Kidney (tissue), 14 donors: ENCODE data around the gene EIF6. TPM values are rescaled to one million over a fixed set of nuclear protein-coding genes. Genes with fewer than 3 reads are reported as not detected.
"Not testable (repeated sequence)": the region's sequence is repeated elsewhere in the genome, so short reads cannot be mapped to it uniquely, and the experiment has no call there.

ENCODE experiments used
- DNase-seq, 5 donors: peaks; one replicate each; pipeline ENCODE4 v3.0.0-alpha.2; 2013 to 2020
- FAIRE-seq: peaks from 2 replicates; lab custom pipeline; 2012; peaks lifted over from hg19 to GRCh38; lab: Jason Lieb, UNC
- H3K27ac ChIP-seq, 2 donors: one replicate each; pipeline ENCODE4 v1.7.0; 2013; ENCODE audit warnings: low read depth in 2 of 2, low read length in 2 of 2, inconsistent platforms in 1 of 2
- H3K27me3 ChIP-seq: one replicate; pipeline ENCODE4 v1.7.1; 2013; ENCODE audit warnings: low read length, inconsistent platforms; ENCODE audit not compliant: control insufficient read depth, insufficient read depth
- H3K36me3 ChIP-seq, 3 donors: one replicate each; pipeline versions ENCODE4 v1.7.0 to v1.7.1; 2013; ENCODE audit warnings: low read length in 3 of 3, control low read depth in 1 of 3, inconsistent platforms in 1 of 3; ENCODE audit not compliant: insufficient read depth in 3 of 3, control insufficient read depth in 2 of 3
- H3K4me1 ChIP-seq, 3 donors: one replicate each; pipeline versions ENCODE4 v1.7.0 to v1.7.1; 2013; ENCODE audit warnings: low read length in 3 of 3, inconsistent platforms in 1 of 3, low read depth in 1 of 3; ENCODE audit not compliant: control insufficient read depth in 2 of 3, insufficient read depth in 2 of 3
- H3K4me3 ChIP-seq, 3 donors: one replicate each; pipeline versions ENCODE4 v1.7.0 to v1.8.1; 2013; ENCODE audit warnings: low read length in 3 of 3, control low read depth in 1 of 3, inconsistent platforms in 1 of 3
- H3K9ac ChIP-seq, 3 donors: one replicate each; pipeline versions ENCODE4 v1.7.0 to v1.7.1; 2013; ENCODE audit warnings: low read length in 3 of 3, control low read depth in 1 of 3, inconsistent platforms in 1 of 3
- H3K9me3 ChIP-seq, 3 donors: one replicate each; pipeline versions ENCODE4 v1.7.0 to v1.7.1; 2013; ENCODE audit warnings: low read length in 3 of 3, control low read depth in 1 of 3, inconsistent platforms in 1 of 3; ENCODE audit not compliant: control insufficient read depth in 2 of 3, insufficient read depth in 1 of 3
- CTCF ChIP-seq: IDR thresholded peaks from 3 replicates; pipeline ENCODE4 v1.5.1; 2012; ENCODE audit warnings: mild to moderate bottlenecking, moderate library complexity, borderline replicate concordance; ENCODE audit not compliant: insufficient read depth; ENCODE audit errors: extremely low read depth
- intact Hi-C: fragments of 100-400 bp; cut with DNase I; formaldehyde crosslinking; loops from one replicate; pipeline ENCODE4 v1.11.1; 2022
- polyA plus RNA-seq: library from polyadenylated mRNA; stranded (reverse); fragments of 350-450 nt; fragmentation: Illumina TruSeq; extraction: RNeasy Lipid Tissue Mini Kit (QIAGEN cat#74804); gene quantifications from one replicate; pipeline ENCODE4 v1.2.3, GENCODE V29; 2014; ENCODE audit warnings: low read depth, low replicate concordance; ENCODE audit not compliant: insufficient read depth
- total RNA-seq: library from RNA; stranded (reverse); fragmentation: NEBNext Ultra II Directional; extraction: Animal tissue kit (Norgen Biotek cat#: 25700); gene quantifications from one replicate; pipeline ENCODE4 v1.2.1, GENCODE V29; 2021
- donor health status: control.
- donor health status: control.
- donor health status: control.
- donor health status: control.
- donor health status: control.
- donor health status: DM: yes; HTN: yes; CAD: no.
- donor health status: Normal renal cell carcinoma (clear cell type).

EIF6 gene
- total and polyA plus RNA-seq, 2 donors from 2014 or later, result 114 to 254 TPM

DNA sequence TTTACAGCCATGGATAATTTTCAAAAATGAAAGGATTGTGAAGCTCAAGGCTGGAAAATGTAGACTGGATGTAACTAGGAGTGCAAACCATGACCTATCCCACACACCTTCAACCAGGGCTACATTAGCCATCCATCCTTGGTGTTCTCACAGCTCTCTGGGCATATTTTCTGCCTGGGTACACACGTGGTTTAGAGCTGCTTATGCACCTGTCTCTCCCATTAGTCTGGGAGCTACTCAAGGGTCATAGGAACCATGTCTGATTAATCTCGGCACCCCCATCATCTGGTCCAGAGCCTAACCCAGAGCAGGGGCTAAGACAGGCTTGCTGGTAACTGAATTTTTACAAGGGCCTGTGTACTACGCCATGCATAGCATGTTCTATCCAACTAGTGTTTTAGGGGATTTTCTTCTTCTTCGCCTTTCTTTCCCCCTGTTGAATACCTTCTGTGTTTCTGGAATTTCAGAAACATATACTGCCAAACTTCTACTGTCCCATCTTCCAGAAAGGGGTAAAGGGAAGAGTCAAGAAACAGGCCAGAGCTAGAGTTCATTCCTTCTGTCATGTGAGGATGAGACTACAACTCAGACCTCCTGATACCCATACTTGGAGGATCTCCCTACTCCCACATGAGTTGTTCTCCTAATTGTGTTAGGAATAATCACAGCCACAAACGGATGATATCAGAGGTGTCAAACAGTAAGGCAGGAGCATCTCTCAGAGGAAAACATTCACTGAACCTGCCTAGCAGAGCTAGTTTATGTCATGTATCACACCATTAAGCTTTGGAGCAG lies 33.0 kb upstream of the EIF6 start:
- Histone ChIP-seq H3K36me3 (peaks cover 0 to 4% (median 0%) of the 10 kb centered on the region in 3 donors), H3K27me3 (no peaks in the 10 kb centered on the region), H3K4me1 (peaks cover 0 to 20% (median 7%) of the 10 kb centered on the region in 3 donors), H3K4me3 (no peak overlapping the region), H3K9me3 (no peaks in the 10 kb centered on the region), H3K27ac (peak overlapping the region; percentile 18 to 41), H3K9ac (peak overlapping the region in 1 of 3 donors; percentile 29)
- intact Hi-C loops, result no loop called here
- no peak for TF ChIP-seq CTCF
- DNase-seq, result no peak
- FAIRE-seq, result no peak

- no peak for DNase-seq
- TF ChIP-seq CTCF, result no peak
- peaks cover 0 to 4% (median 0%) of the 10 kb centered on the region in 3 donors for H3K36me3 ChIP-seq
- peaks cover 0 to 20% (median 7%) of the 10 kb centered on the region in 3 donors for H3K4me1 ChIP-seq
- no peaks in the 10 kb centered on the region for H3K27me3 ChIP-seq
- H3K9ac ChIP-seq, result no peak overlapping the region
- no peak for FAIRE-seq
- no peak overlapping the region for H3K27ac ChIP-seq
- intact Hi-C loops, result no loop called here
- H3K9me3 ChIP-seq, result no peaks in the 10 kb centered on the region
- no peak overlapping the region for H3K4me3 ChIP-seq
Observed at GRCh38 chr20:35316086-35316485, 31.5 kb upstream of the EIF6 start.

- H3K27ac ChIP-seq, H3K36me3 ChIP-seq, intact Hi-C loops, H3K9ac ChIP-seq, H3K9me3 ChIP-seq, H3K4me3 ChIP-seq, DNase-seq, H3K27me3 ChIP-seq, FAIRE-seq: not testable (repeated sequence)
- H3K4me1 ChIP-seq, result peaks cover 0 to 20% (median 7%) of the 10 kb centered on the region in 3 donors
Observed at GRCh38 chr20:35315632-35316020, 31.1 kb upstream of the EIF6 start.

DNA sequence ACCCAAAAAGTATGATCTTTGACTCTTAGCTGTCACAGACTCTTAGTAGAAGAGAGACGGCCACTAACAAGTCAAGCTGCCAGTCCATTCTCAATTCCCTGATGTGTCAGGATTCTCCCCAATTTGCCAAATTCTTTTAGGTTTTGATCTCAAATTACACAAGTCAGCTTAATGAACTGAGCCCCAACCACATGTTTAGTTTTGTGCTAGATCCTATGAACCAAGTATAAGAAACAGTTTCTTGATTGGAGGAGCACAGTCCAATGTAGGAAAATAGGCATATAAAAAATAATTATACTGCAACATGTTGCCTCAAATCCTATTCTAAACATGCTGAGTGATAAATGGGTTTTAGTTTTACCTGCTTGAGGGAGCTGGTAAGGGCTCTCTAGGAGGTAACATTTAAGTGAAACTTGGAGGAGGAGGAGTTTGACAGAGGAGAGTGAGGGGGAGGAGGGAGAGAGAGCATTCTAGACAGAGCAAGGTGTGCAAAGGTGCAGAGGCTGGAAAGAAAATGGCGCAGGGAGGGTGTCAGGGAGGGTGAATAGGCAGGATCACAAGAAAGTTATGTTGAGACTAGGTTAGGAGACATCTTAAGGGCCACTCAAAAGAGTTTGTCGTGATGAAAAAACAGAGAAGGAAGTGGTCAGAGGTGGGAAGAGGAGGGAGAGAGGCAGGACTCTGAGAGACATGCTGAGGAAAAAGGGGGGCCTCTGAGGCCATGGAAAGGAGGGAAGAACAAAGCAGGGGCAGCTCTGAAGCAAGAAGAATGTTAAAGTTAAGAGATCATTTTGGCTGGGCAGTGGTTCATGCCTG lies 30.5 kb upstream of the EIF6 start:
- no peak for TF ChIP-seq CTCF
- intact Hi-C loops, result no loop called here

More for the DNA sequence above, 30.5 kb upstream of the EIF6 start:
- FAIRE-seq, result no peak
- H3K9me3 ChIP-seq, result no peaks in the 10 kb centered on the region
- DNase-seq, result no peak
- H3K27me3 ChIP-seq, result no peaks in the 10 kb centered on the region
- H3K4me1 ChIP-seq, result peaks cover 0 to 17% (median 7%) of the 10 kb centered on the region in 3 donors
- peaks cover 0 to 4% (median 0%) of the 10 kb centered on the region in 3 donors for H3K36me3 ChIP-seq
- no peak overlapping the region for H3K9ac ChIP-seq
- no peak overlapping the region for H3K4me3 ChIP-seq
- no peak overlapping the region for H3K27ac ChIP-seq
